Measurements from ENCODE around the gene MAPK8IP2.

- no peak for TF ChIP-seq CTCF (IDR thresholded peaks at IDR 0.05)
- TF ChIP-seq POLR2A (IDR thresholded peaks at IDR 0.05) = peak; percentile 64 to 94
Observed at GRCh38 chr22:50582493-50583293, 17.9 kb upstream of the MAPK8IP2 start, which contains the start of gene CHKB.
